ENCODE results near the gene GIPC1. TPM values are rescaled to one million over a fixed set of nuclear protein-coding genes. Genes with fewer than 3 reads are reported as not detected.

The GIPC1 gene
- total RNA-seq, 1 experiment from 2014 or later: 103 TPM

MicroRNAs encoded within 50 kb of the gene (microRNA counts, 767-probe panel; counts per million panel counts)
- not detected for microRNA hsa-miR-639

Small RNA genes within 50 kb of the gene (microRNA-seq; reads per million reads assigned to microRNA genes)
- gene MIR639 (ENCODE audit: borderline number of aligned reads): not detected

Other genes with a start within 250 kb of the GIPC1 start
- 98.1 TPM for gene ADGRE5, start 114.7 kb downstream of the GIPC1 start, total RNA-seq (2021; ENCODE audit: unreplicated experiment)
- gene DDX39A, start 76.8 kb downstream of the GIPC1 start, total RNA-seq (2021; ENCODE audit: unreplicated experiment): 152 TPM
- 248 TPM for gene PKN1, start 62.8 kb downstream of the GIPC1 start, total RNA-seq (2021; ENCODE audit: unreplicated experiment)
- 1.1 TPM for gene PTGER1, start 20.8 kb downstream of the GIPC1 start, total RNA-seq (2021; ENCODE audit: unreplicated experiment)
- 175 TPM for gene DNAJB1, start 22.3 kb upstream of the GIPC1 start, total RNA-seq (2021; ENCODE audit: unreplicated experiment)
- gene TECR, start 33.5 kb upstream of the GIPC1 start, total RNA-seq (2021; ENCODE audit: unreplicated experiment): 232 TPM
- 167 TPM for gene NDUFB7, start 75.9 kb upstream of the GIPC1 start, total RNA-seq (2021; ENCODE audit: unreplicated experiment)
- gene CLEC17A, start 87.0 kb upstream of the GIPC1 start, total RNA-seq (2021; ENCODE audit: unreplicated experiment): not detected
- not detected for gene ADGRE3, start 178.7 kb upstream of the GIPC1 start, total RNA-seq (2021; ENCODE audit: unreplicated experiment)
- 9.2 TPM for gene ZNF333, start 193.9 kb upstream of the GIPC1 start, total RNA-seq (2021; ENCODE audit: unreplicated experiment)

Data from HCT116 (cell line).